ENCODE data around the gene GRSF1.
"Not testable (repeated sequence)": the region's sequence is repeated elsewhere in the genome, so short reads cannot be mapped to it uniquely, and the experiment has no call there.

Gene GRSF1

DNA sequence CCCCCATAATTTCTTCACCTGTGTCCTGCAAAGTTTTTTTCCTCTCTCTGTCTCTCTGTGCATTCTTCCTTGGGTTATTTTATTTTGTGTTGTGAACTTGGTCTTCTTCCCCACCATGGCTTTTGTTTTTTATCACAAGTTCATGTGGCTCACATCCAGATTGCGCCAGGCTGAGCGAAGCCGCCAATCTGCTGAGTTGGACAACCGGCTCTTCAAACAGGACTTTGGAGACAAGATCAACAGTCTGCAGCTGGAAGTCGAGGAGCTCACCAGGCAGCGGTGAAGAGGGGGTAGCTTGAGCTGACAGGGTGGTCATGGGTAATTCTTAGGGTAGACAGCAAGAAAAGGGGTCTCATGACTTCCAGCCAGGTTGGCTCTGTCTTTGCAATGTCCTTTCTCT, 46.1 kb downstream of the GRSF1 start:
- Histone ChIP-seq H3K9me3 (ENCODE audit: control insufficient read depth, low read length) (no peaks in the 10 kb centered on the region), H3K27me3 (replicated peaks; ENCODE audit: control insufficient read depth, insufficient read depth, low read length) (no peaks in the 10 kb centered on the region), H3K36me3 (ENCODE audit: control insufficient read depth, insufficient read depth, low read length, severe bottlenecking) (peaks cover 92% of the 10 kb centered on the region), H3K4me3 (ENCODE audit: low read length) (no peak overlapping the region), H3K9ac (ENCODE audit: low read length) (no peak overlapping the region), H3K4me1 (ENCODE audit: control insufficient read depth, insufficient read depth, low read length) (peaks cover 7% of the 10 kb centered on the region)
- no peak for DNase-seq (ENCODE audit: low read depth)

- no peak for DNase-seq (ENCODE audit: low read depth)
- Histone ChIP-seq H3K9ac (ENCODE audit: low read length) (no peak overlapping the region), H3K9me3 (ENCODE audit: control insufficient read depth, low read length) (no peaks in the 10 kb centered on the region), H3K36me3 (ENCODE audit: control insufficient read depth, insufficient read depth, low read length, severe bottlenecking) (peaks cover 87% of the 10 kb centered on the region), H3K4me1 (ENCODE audit: control insufficient read depth, insufficient read depth, low read length) (peaks cover 7% of the 10 kb centered on the region), H3K4me3 (ENCODE audit: low read length) (no peak overlapping the region), H3K27me3 (replicated peaks; ENCODE audit: control insufficient read depth, insufficient read depth, low read length) (no peaks in the 10 kb centered on the region)
Measured at GRCh38 chr4:70788733-70789132, 51.0 kb downstream of the GRSF1 start.

DNA sequence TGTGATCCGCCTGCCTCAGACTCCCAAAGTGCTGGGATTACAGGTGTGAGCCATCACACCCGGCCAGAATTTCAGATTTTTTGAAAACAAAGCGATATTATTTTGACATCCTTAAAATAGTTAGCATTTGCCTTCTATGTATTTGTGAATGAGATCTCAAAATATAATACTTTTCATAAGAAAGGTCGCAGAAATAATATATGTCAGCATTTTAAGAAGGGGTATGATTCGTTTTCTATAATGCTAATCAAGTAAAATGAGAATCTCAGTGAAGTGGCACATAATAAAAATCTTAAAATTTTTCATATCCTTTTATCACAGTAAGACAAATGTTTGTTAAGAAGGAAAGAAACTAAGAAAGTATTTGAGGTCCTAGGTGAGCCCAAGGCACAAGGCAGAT, 52.2 kb downstream of the GRSF1 start:
- DNase-seq (ENCODE audit: low read depth): no peak
- Histone ChIP-seq H3K9ac (ENCODE audit: low read length) (no peak overlapping the region), H3K36me3 (ENCODE audit: control insufficient read depth, insufficient read depth, low read length, severe bottlenecking) (peaks cover 87% of the 10 kb centered on the region), H3K4me3 (ENCODE audit: low read length) (no peak overlapping the region), H3K4me1 (ENCODE audit: control insufficient read depth, insufficient read depth, low read length) (peaks cover 7% of the 10 kb centered on the region), H3K9me3 (ENCODE audit: control insufficient read depth, low read length) (no peaks in the 10 kb centered on the region), H3K27me3 (replicated peaks; ENCODE audit: control insufficient read depth, insufficient read depth, low read length) (no peaks in the 10 kb centered on the region)

DNA sequence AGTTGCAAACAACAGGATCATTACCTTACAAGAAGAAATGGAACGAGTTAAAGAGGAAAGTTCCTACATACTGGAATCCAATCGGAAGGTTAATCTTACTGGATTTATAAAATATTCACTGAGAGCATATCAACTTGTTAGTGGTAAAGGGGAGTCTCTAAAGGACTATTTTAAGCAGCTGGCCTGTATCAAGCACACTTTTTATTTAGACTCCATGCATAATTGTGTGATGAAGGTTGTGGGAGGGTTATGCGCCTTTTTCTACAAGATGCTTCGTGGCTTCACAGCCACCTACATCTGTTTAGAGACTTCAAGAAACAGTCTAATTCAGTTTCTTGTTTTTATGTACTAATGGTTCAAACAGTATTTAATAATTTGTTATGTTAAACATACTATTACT, 56.6 kb downstream of the GRSF1 start:
- Histone ChIP-seq H3K4me1 (ENCODE audit: control insufficient read depth, insufficient read depth, low read length) (peaks cover 4% of the 10 kb centered on the region), H3K27me3 (replicated peaks; ENCODE audit: control insufficient read depth, insufficient read depth, low read length) (no peaks in the 10 kb centered on the region), H3K36me3 (ENCODE audit: control insufficient read depth, insufficient read depth, low read length, severe bottlenecking) (peaks cover 84% of the 10 kb centered on the region), H3K9ac (ENCODE audit: low read length) (no peak overlapping the region), H3K9me3 (ENCODE audit: control insufficient read depth, low read length) (no peaks in the 10 kb centered on the region), H3K4me3 (ENCODE audit: low read length) (no peak overlapping the region)
- no peak for DNase-seq (ENCODE audit: low read depth)

GRCh38 chr4:70778888-70779422, 60.7 kb downstream of the GRSF1 start:
- no peak overlapping the region for H3K9ac ChIP-seq (ENCODE audit: low read length)
- H3K4me3 ChIP-seq (ENCODE audit: low read length): no peak overlapping the region
- H3K27me3 ChIP-seq (replicated peaks; ENCODE audit: control insufficient read depth, insufficient read depth, low read length): no peaks in the 10 kb centered on the region
- peaks cover 83% of the 10 kb centered on the region for H3K36me3 ChIP-seq (ENCODE audit: control insufficient read depth, insufficient read depth, low read length, severe bottlenecking)
- H3K4me1 ChIP-seq (ENCODE audit: control insufficient read depth, insufficient read depth, low read length): peaks cover 4% of the 10 kb centered on the region
- no peak for DNase-seq (ENCODE audit: low read depth)
- H3K9me3 ChIP-seq (ENCODE audit: control insufficient read depth, low read length): no peaks in the 10 kb centered on the region

DNA sequence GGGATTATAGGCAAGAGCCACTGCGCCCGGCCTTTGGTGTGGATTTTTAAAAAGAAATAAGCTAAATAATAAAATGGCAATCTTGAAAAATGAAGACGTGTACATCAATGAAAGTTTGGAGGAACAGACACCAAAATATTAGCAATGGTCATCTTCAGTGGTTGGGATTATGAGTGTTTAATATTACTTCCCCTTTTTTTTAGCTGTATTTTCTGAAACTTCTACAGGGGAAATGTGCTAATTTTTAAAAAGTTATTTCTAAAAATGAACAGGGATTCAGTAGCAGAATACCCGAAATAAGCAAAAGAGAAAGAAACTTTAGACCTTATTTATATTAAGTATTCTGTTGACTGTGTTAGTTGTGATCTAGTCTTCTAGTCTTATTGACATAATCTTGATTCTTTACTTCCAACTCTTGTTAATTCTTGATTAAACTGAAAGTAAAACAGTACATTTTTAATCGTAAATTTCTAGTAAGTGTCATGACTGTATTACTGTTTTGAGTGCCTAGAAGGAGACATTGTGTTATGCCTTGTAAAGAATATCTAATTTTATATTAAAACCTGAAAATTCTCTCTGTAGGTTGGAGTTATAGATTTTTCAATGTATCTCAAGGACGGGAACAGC, 66.6 kb downstream of the GRSF1 start:
- no peak for DNase-seq (ENCODE audit: low read depth)
- no peaks in the 10 kb centered on the region for H3K27me3 ChIP-seq (replicated peaks; ENCODE audit: control insufficient read depth, insufficient read depth, low read length)
- H3K4me3 ChIP-seq (ENCODE audit: low read length): no peak overlapping the region
- H3K36me3 ChIP-seq (ENCODE audit: control insufficient read depth, insufficient read depth, low read length, severe bottlenecking): peaks cover 71% of the 10 kb centered on the region
- H3K4me1 ChIP-seq (ENCODE audit: control insufficient read depth, insufficient read depth, low read length): no peaks in the 10 kb centered on the region
- no peaks in the 10 kb centered on the region for H3K9me3 ChIP-seq (ENCODE audit: control insufficient read depth, low read length)
- no peak overlapping the region for H3K9ac ChIP-seq (ENCODE audit: low read length)

DNA sequence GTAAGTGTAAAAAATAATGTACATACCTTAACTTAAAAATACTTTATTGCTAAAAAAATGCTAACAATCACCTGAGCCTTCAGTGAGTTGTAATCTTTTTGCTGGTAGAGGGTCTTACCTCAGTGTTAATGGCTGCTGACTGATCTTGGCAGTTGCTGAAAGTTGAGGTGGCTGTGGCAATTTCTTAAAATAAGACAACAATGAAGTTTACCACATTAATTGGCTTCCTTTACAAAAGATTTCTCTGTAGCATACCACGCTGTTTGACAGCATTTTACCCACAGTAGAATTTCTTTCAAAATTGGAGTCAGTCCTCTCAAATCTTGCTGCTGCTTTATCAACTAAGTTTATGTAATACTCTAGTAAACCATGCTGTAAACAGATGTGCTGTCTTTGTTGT, 70.3 kb downstream of the GRSF1 start:
- not testable (repeated sequence) for H3K4me3 ChIP-seq (ENCODE audit: low read length); DNase-seq (ENCODE audit: low read depth); H3K9ac ChIP-seq (ENCODE audit: low read length); H3K27me3 ChIP-seq (replicated peaks; ENCODE audit: control insufficient read depth, insufficient read depth, low read length); H3K4me1 ChIP-seq (ENCODE audit: control insufficient read depth, insufficient read depth, low read length); H3K9me3 ChIP-seq (ENCODE audit: control insufficient read depth, low read length)
- peaks cover 65% of the 10 kb centered on the region for H3K36me3 ChIP-seq (ENCODE audit: control insufficient read depth, insufficient read depth, low read length, severe bottlenecking)

DNA sequence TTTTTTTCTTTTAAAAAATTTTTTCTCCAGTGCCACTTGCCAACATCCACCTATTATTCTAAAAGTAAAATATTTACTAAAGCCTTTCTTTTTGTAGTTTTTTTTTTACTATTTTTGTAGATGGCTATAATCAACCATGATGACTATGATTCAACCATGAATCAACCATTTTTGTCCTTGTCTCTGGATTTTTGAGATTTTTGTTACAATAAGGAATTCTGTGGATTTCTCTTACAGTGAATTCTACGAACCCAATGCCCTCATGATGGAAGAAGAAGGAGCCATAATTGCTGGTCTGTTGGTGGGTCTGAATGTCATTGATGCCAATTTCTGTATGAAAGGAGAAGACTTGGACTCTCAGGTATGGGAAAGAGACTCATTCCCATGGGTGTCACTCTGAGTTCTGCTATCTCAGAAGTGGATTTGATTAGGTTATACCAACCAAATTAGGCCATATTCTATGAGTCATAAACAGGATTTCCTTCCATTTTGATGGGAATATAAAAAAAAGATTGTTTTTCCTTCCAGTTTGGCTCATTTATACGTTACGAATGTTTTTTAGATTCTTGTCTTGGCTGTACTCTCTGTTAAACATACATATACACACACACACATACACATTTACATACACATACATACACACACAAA, 71.3 kb downstream of the GRSF1 start:
- Histone ChIP-seq H3K4me1 (ENCODE audit: control insufficient read depth, insufficient read depth, low read length) (no peaks in the 10 kb centered on the region), H3K9ac (ENCODE audit: low read length) (no peak overlapping the region), H3K27me3 (replicated peaks; ENCODE audit: control insufficient read depth, insufficient read depth, low read length) (no peaks in the 10 kb centered on the region), H3K9me3 (ENCODE audit: control insufficient read depth, low read length) (no peaks in the 10 kb centered on the region), H3K4me3 (ENCODE audit: low read length) (no peak overlapping the region), H3K36me3 (ENCODE audit: control insufficient read depth, insufficient read depth, low read length, severe bottlenecking) (peaks cover 70% of the 10 kb centered on the region)
- DNase-seq (ENCODE audit: low read depth): no peak
